Spleen (tissue), 7 donors: ENCODE measurements around the gene PDCD1.

Source experiments
- POLR2A ChIP-seq, 3 donors: fragments of 450-650 bp; IDR thresholded peaks; one replicate each; pipeline ENCODE4 v1.5.1; 2017; ENCODE audit warnings: antibody characterized with exemption in 3 of 3, mild to moderate bottlenecking in 1 of 3
- POLR2AphosphoS5 ChIP-seq, 3 donors: sonication (generic); formaldehyde crosslinking; IDR thresholded peaks; one replicate each; pipeline ENCODE4 v1.5.1; 2017; ENCODE audit warnings: antibody characterized with exemption in 3 of 3
- TF ChIP-seq, protein P1 (sequence below), 11 experiments: fragments of 200-600 bp in 7 of 11; fragments of 450-650 bp in 4 of 11; sonication (generic) in 4 of 11; IDR thresholded peaks in 8 of 11; conservative IDR thresholded peaks in 3 of 11; 1 replicate in 7 of 11; 2 replicates in 4 of 11; pipeline versions ENCODE4 v1.4.0 to v1.8.0; 2016 to 2021; ENCODE audit warnings: antibody characterized with exemption in 11 of 11, inconsistent platforms in 4 of 11, mild to moderate bottlenecking in 1 of 11
- donor health status: DM: no; HTN: no; CAD: no; lungs with moderate emphysema.
- donor health status: DM: no; HTN: no; CAD: no.
- donor health status: DM: no; HTN: no; CAD: no.

DNA sequence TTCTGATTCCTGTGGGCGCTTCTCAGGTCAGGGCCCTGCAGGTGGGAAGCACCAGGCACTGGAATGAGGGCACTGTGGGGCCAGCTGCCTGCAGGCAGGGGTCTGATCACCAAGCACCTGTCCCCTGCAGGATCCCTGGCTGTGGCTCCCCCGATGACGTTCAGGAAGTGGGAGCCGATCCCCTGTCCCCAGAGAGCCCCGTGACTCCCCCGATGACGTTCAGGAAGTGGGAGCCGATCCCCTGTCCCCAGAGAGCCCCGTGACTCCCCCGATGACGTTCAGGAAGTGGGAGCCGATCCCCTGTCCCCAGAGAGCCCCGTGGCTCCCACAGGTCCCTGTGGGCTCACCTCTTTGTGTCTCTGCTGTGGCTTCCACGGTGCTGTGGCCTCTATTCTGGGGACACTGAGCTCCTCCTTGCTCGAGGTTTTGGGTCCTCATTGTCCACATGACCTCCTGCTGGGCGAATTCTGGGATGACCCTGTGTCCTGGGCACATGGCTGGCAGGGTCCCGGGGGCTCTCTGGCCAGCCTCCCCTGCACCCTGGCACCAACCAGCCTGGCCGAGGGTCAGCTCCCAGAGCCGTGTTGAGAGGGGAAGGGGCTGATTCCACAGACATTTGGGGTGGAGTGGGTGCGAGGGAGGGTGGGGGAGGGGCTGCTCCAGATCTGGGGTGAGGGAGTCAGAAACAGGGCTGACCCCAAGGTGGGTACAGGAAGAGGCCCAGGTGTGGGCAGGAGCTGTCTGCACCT lies 44.9 kb downstream of the PDCD1 start:
- TF ChIP-seq, protein P1, sequence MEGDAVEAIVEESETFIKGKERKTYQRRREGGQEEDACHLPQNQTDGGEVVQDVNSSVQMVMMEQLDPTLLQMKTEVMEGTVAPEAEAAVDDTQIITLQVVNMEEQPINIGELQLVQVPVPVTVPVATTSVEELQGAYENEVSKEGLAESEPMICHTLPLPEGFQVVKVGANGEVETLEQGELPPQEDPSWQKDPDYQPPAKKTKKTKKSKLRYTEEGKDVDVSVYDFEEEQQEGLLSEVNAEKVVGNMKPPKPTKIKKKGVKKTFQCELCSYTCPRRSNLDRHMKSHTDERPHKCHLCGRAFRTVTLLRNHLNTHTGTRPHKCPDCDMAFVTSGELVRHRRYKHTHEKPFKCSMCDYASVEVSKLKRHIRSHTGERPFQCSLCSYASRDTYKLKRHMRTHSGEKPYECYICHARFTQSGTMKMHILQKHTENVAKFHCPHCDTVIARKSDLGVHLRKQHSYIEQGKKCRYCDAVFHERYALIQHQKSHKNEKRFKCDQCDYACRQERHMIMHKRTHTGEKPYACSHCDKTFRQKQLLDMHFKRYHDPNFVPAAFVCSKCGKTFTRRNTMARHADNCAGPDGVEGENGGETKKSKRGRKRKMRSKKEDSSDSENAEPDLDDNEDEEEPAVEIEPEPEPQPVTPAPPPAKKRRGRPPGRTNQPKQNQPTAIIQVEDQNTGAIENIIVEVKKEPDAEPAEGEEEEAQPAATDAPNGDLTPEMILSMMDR (IDR thresholded peaks at IDR 0.05 in 8 of 11, conservative IDR thresholded peaks at IDR 0.05 in 3 of 11): no peak
- TF ChIP-seq POLR2A (IDR thresholded peaks at IDR 0.05): no peak
- no peak for TF ChIP-seq POLR2AphosphoS5 (IDR thresholded peaks at IDR 0.05)
